HepG2 (cell line): ENCODE measurements around the gene DMXL2. TPM values are rescaled to one million over a fixed set of nuclear protein-coding genes. Genes with fewer than 3 reads are reported as not detected.

Experiments used
- ATAC-seq: fragments of 200-7000 bp; cut with Tn5 transposase; 3 replicates; pipeline ENCODE4 v1.9.1; 2020; ENCODE audit warnings: mild to moderate bottlenecking, moderate library complexity
- BruUV-seq: library from RNA; stranded (reverse); fragments of 400-500 nt; replicated peaks from 2 replicates; lab custom pipeline; 2021; lab: Mats Ljungman, UMichigan
- CTCF ChIA-PET: fragments of 300-600 bp; formaldehyde crosslinking; extraction: SDS; loops from one replicate; lab custom pipeline; 2021; ENCODE audit warnings: low total read pairs, inconsistent platforms, low intra/inter-chr PET ratio; lab: Yijun Ruan, JAX
- POLR2A ChIA-PET: fragments of 350-600 bp; sonication (Branson Sonifier 250); formaldehyde crosslinking; loops from one replicate; lab custom pipeline; 2020; ENCODE audit warnings: antibody characterized with exemption, inconsistent platforms; lab: Yijun Ruan, JAX
- DNase-seq: peaks from one replicate; pipeline ENCODE4 v3.0.0-alpha.2; 2015; ENCODE audit warnings: low spot score
- FAIRE-seq: peaks from 3 replicates; lab custom pipeline; 2011; peaks lifted over from hg19 to GRCh38; lab: Jason Lieb, UNC
- H2AFZ ChIP-seq: one replicate; pipeline ENCODE4 v1.6.1; 2011; ENCODE audit warnings: low read length, inconsistent platforms
- H3K27ac ChIP-seq: fragments of 300-600 bp; 3 replicates; pipeline ENCODE4 v1.8.0; 2011; ENCODE audit warnings: mixed run types, mild to moderate bottlenecking, mixed read lengths, low read length, inconsistent platforms; ENCODE audit not compliant: insufficient read depth; ENCODE audit errors: extremely low read length
- H3K27me3 ChIP-seq, 2 experiments: fragments of 200-600 bp in 1 of 2; 2 replicates in 1 of 2; 3 replicates in 1 of 2; pipeline versions ENCODE4 v1.6.0 to v1.8.0; 2011; ENCODE audit warnings: low read length in 2 of 2, mild to moderate bottlenecking in 2 of 2, moderate library complexity in 2 of 2, inconsistent platforms in 1 of 2; ENCODE audit not compliant: insufficient read depth in 2 of 2, control insufficient read depth in 1 of 2
- H3K36me3 ChIP-seq, 2 experiments: fragments of 200-600 bp in 1 of 2; replicated peaks in 1 of 2; 2 replicates in 1 of 2; 3 replicates in 1 of 2; pipeline versions ENCODE4 v1.5.1 to v1.8.0; 2011; ENCODE audit warnings: low read length in 2 of 2, inconsistent platforms in 1 of 2; ENCODE audit not compliant: insufficient read depth in 2 of 2, control insufficient read depth in 1 of 2
- H3K4me1 ChIP-seq: 2 replicates; pipeline ENCODE4 v1.5.1; 2012; ENCODE audit warnings: low read length, inconsistent platforms; ENCODE audit not compliant: insufficient read depth
- H3K4me2 ChIP-seq: 2 replicates; pipeline ENCODE4 v1.6.0; 2011; ENCODE audit warnings: low read depth, low read length, inconsistent platforms
- H3K4me3 ChIP-seq, 3 experiments: fragments of 200-600 bp in 1 of 3; sonication (generic), shearing (Covaris generic) in 1 of 3; replicated peaks in 1 of 3; 2 replicates each; pipeline ENCODE4 v1.5.1; 2011 to 2016; ENCODE audit warnings: low read length in 3 of 3, inconsistent platforms in 2 of 3, low read depth in 2 of 3, mild to moderate bottlenecking in 2 of 3, control low read depth in 1 of 3, mixed read lengths in 1 of 3; ENCODE audit not compliant: insufficient read depth in 1 of 3
- H3K79me2 ChIP-seq: one replicate; pipeline ENCODE4 v1.6.1; 2011; ENCODE audit warnings: low read length, inconsistent platforms; ENCODE audit not compliant: insufficient read depth
- H3K9ac ChIP-seq: 2 replicates; pipeline ENCODE4 v1.6.0; 2011; ENCODE audit warnings: mild to moderate bottlenecking, low read depth, low read length, inconsistent platforms; ENCODE audit not compliant: insufficient read depth
- H3K9me3 ChIP-seq: 2 replicates; pipeline ENCODE4 v1.5.1; 2012; ENCODE audit warnings: mild to moderate bottlenecking, low read length
- H4K20me1 ChIP-seq: 2 replicates; pipeline ENCODE4 v1.6.0; 2011; ENCODE audit warnings: inconsistent platforms, mild to moderate bottlenecking, low read length, moderate library complexity; ENCODE audit not compliant: insufficient read depth
- ATF1 ChIP-seq: IDR thresholded peaks from 2 replicates; pipeline ENCODE4 v1.6.1; 2016; ENCODE audit warnings: mild to moderate bottlenecking, control low read depth
- BCLAF1 ChIP-seq: fragments of 450-650 bp; IDR thresholded peaks from 2 replicates; pipeline ENCODE4 v1.6.1; 2017; ENCODE audit warnings: mild to moderate bottlenecking
- BHLHE40 ChIP-seq: IDR thresholded peaks from 2 replicates; pipeline ENCODE4 v1.6.1; 2011; ENCODE audit warnings: low read length, improper control_type of control experiment
- CEBPB ChIP-seq: IDR thresholded peaks from 2 replicates; pipeline ENCODE4 v1.6.1; 2011; ENCODE audit warnings: low read depth, low read length, improper control_type of control experiment, borderline replicate concordance
- FOSL2 ChIP-seq: sonication (generic); formaldehyde crosslinking; IDR thresholded peaks from 2 replicates; pipeline ENCODE4 v1.4.0; 2020; ENCODE audit warnings: missing genetic modification reagents
- JDP2 ChIP-seq: sonication (generic); formaldehyde crosslinking; IDR thresholded peaks from 2 replicates; pipeline ENCODE4 v1.8.1; 2022; ENCODE audit warnings: missing genetic modification reagents, borderline replicate concordance
- JUNB ChIP-seq: sonication (generic); formaldehyde crosslinking; IDR thresholded peaks from 2 replicates; pipeline ENCODE4 v1.8.0; 2022; ENCODE audit warnings: missing genetic modification reagents, mild to moderate bottlenecking, borderline replicate concordance
- MAFF ChIP-seq: IDR thresholded peaks from 2 replicates; pipeline ENCODE4 v1.6.1; 2011; ENCODE audit warnings: low read depth, low read length, improper control_type of control experiment
- MAFK ChIP-seq, 2 experiments: IDR thresholded peaks in 1 of 2; conservative IDR thresholded peaks in 1 of 2; 2 replicates each; pipeline ENCODE4 v1.6.1; 2011; ENCODE audit warnings: improper control_type of control experiment in 2 of 2, low read length in 2 of 2
- MAX ChIP-seq: IDR thresholded peaks from 2 replicates; pipeline ENCODE4 v1.6.1; 2012; ENCODE audit warnings: inconsistent platforms
- NFE2L2 ChIP-seq: fragments of 150-350 bp; IDR thresholded peaks from 2 replicates; pipeline ENCODE4 v1.6.1; 2014; ENCODE audit warnings: low read length
- PAF1 ChIP-seq: IDR thresholded peaks from 2 replicates; pipeline ENCODE4 v1.6.1; 2016; ENCODE audit warnings: missing genetic modification reagents, missing compliant biosample characterization
- STAG1 ChIP-seq: sonication (generic); formaldehyde crosslinking; IDR thresholded peaks from 2 replicates; pipeline ENCODE4 v1.4.0; 2020; ENCODE audit warnings: missing genetic modification reagents
- ZFY ChIP-seq: sonication (generic); formaldehyde crosslinking; IDR thresholded peaks from 2 replicates; pipeline ENCODE4 v1.4.0; 2020; ENCODE audit warnings: missing genetic modification reagents
- ZKSCAN1 ChIP-seq: fragments of 150-350 bp; IDR thresholded peaks from 2 replicates; pipeline ENCODE4 v1.6.1; 2014; ENCODE audit warnings: low read length
- ZMAT5 ChIP-seq: sonication (generic); formaldehyde crosslinking; IDR thresholded peaks from 2 replicates; pipeline ENCODE4 v1.5.0; 2020; ENCODE audit warnings: mild to moderate bottlenecking, low read depth, missing genetic modification reagents, borderline replicate concordance
- ZNF720 ChIP-seq: sonication (generic); formaldehyde crosslinking; IDR thresholded peaks from 2 replicates; pipeline ENCODE4 v1.4.0; 2020; ENCODE audit warnings: missing genetic modification reagents
- WGBS: methylation state at CpG from one replicate; pipeline ENCODE4 v1.1.6; 2017; ENCODE audit warnings: low lambda C conversion rate; 5-methylcytosine and 5-hydroxymethylcytosine counted together
- in situ Hi-C: cut with HindIII; loops from 2 replicates; pipeline ENCODE4 v1.10.0; 2017; ENCODE audit warnings: low pct_unique_long_range_greater_than_20kb; ENCODE audit not compliant: extremely low pct_ligation_motif_present
- intact Hi-C: fragments of 100-400 bp; cut with micrococcal nuclease; formaldehyde crosslinking; loops from one replicate; pipeline ENCODE4 v1.10.0; 2022; ENCODE audit not compliant: unreplicated experiment
- polyA plus RNA-seq, 8 experiments: library from polyadenylated mRNA; depleted of rRNA in 3 of 8; stranded (reverse) in 7 of 8; unstranded in 1 of 8; fragments of >200 nt; fragmentation: Illumina TruSeq in 4 of 8; extraction: Trizol in 4 of 8; gene quantifications; 2 replicates each; pipeline versions ENCODE4 v1.2.1 to v1.2.3, GENCODE V29; 2011 to 2016; ENCODE audit warnings: low read depth in 4 of 8, missing spikeins in 1 of 8, mixed read lengths in 1 of 8; ENCODE audit not compliant: insufficient read depth in 1 of 8
- total RNA-seq, 5 experiments: library from RNA; depleted of rRNA; stranded (reverse); fragments of >200 nt; fragmentation: Illumina TruSeq; extraction: Trizol; gene quantifications; 2 replicates each; pipeline ENCODE4 v1.2.3, GENCODE V29; 2016; ENCODE audit warnings: low read depth in 1 of 5

The DMXL2 gene
- total and polyA plus RNA-seq, 2 of the 13 experiments (the other 11 are each of a cell fraction or from before 2014, with no cell fraction given): 11.6 to 15.3 TPM

GRCh38 chr15:51450001-51450400 is 172.6 kb downstream of the DMXL2 start:
- no peak for ATAC-seq
- no peak overlapping the region for H3K4me3 ChIP-seq
- no peak overlapping the region for H3K9ac ChIP-seq
- CTCF ChIA-PET: no interaction called here
- H3K4me1 ChIP-seq: peaks cover 10% of the 10 kb centered on the region
- POLR2A ChIA-PET: no interaction called here
- TF ChIP-seq NFE2L2 (peak; percentile 59; the same call in 1 of the 2 replicates), STAG1 (CRISPR knock-in tag) (no peak), JUNB (no peak), FOSL2 (CRISPR knock-in tag) (0 out of 2 replicates have a peak, but pooled peaks have one; percentile 18), ZFY (CRISPR knock-in tag) (no peak), JDP2 (CRISPR knock-in tag) (no peak), PAF1 (CRISPR knock-in tag) (no peak), BHLHE40 (no peak), ZKSCAN1 (no peak)
- H3K36me3 ChIP-seq: peaks cover 0 to 7% of the 10 kb centered on the region in 2 experiments; a peak in 3 of 5 replicates
- no peaks in the 10 kb centered on the region for H3K27me3 ChIP-seq
- H3K27ac ChIP-seq: no peak overlapping the region
- in situ Hi-C loops (no loop called here), intact Hi-C loops (no loop called here)
- no peak overlapping the region for H3K4me2 ChIP-seq
- H3K9me3 ChIP-seq: no peaks in the 10 kb centered on the region
- no peak overlapping the region for H2AFZ ChIP-seq
- DNase-seq: peak; percentile 13
- H3K79me2 ChIP-seq: no peaks in the 10 kb centered on the region
- no peaks in the 10 kb centered on the region for H4K20me1 ChIP-seq
- no TSS peak for BruUV-seq
- FAIRE-seq: no peak
- WGBS: 85% methylated on average over 6 of the region's 6 CpGs

GRCh38 chr15:51448622-51449399 is 173.8 kb downstream of the DMXL2 start:
- H3K36me3 ChIP-seq: peaks cover 0 to 4% of the 10 kb centered on the region in 2 experiments; a peak in 3 of 5 replicates
- no peak overlapping the region for H3K9ac ChIP-seq
- no peak overlapping the region for H3K4me2 ChIP-seq
- 92% methylated on average over 7 of the region's 7 CpGs for WGBS
- H2AFZ ChIP-seq: no peak overlapping the region
- POLR2A ChIA-PET: no interaction called here
- intact Hi-C loops: no loop called here
- in situ Hi-C loops: no loop called here
- CTCF ChIA-PET: no interaction called here
- no peak overlapping the region for H3K4me3 ChIP-seq
- H3K4me1 ChIP-seq: peaks cover 10% of the 10 kb centered on the region
- FAIRE-seq (no peak), DNase-seq (no peak), ATAC-seq (no peak)
- BruUV-seq: no TSS peak
- H3K79me2 ChIP-seq: no peaks in the 10 kb centered on the region
- no peaks in the 10 kb centered on the region for H3K27me3 ChIP-seq
- no peaks in the 10 kb centered on the region for H3K9me3 ChIP-seq
- no peak overlapping the region for H3K27ac ChIP-seq
- no peaks in the 10 kb centered on the region for H4K20me1 ChIP-seq
- no peak for TF ChIP-seq ZMAT5
- 0 out of 2 replicates have a peak, but pooled peaks have one; percentile 11 for TF ChIP-seq CEBPB
- TF ChIP-seq MAFK (conservative IDR thresholded peaks at IDR 0.05 in 1 of 2, IDR thresholded peaks at IDR 0.05 in 1 of 2; ENCODE audit: low read length in 2 of 2): peak; percentile 47 to 73; a peak in 3 of 4 replicates
- no peak for TF ChIP-seq BCLAF1
- TF ChIP-seq ZNF720: no peak
- TF ChIP-seq ATF1 (CRISPR knock-in tag): no peak
- peak; percentile 63 for TF ChIP-seq MAFF
- no peak for TF ChIP-seq MAX
